ENCODE results near the gene IRS4. TPM values are rescaled to one million over a fixed set of nuclear protein-coding genes. Genes with fewer than 3 reads are reported as not detected.

The IRS4 gene
- total RNA-seq, 2 experiments from 2014 or later, result not detected

DNA sequence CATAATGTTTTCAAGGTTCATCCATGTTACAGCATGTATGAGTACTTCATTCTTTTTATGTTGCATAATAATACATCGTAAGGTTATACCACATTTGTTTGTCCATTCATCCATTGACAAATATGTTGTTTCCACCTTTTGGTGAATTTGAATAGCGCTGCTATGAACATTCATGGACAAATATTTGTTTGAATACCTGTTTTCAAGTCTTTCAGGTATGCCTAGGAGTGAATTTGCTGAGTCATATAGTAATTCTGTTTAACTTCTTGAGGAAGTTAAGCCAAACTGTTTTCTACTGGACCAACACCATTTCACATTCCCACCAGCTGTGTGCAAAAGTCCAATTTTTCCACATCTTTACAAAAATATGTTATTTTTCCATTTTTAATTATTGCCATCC is 31.5 kb downstream of the IRS4 start:
- H3K27me3 Mint-ChIP-seq, result no peaks in the 10 kb centered on the region
- DNase-seq, result no peak
- no peak overlapping the region for H3K4me3 Mint-ChIP-seq
- no peaks in the 10 kb centered on the region for H3K36me3 Mint-ChIP-seq (ENCODE audit: low read depth)
- POLR2A ChIA-PET, result no interaction called here
- no peaks in the 10 kb centered on the region for H3K4me1 Mint-ChIP-seq
- H3K9me3 Mint-ChIP-seq, result no peaks in the 10 kb centered on the region
- H3K27ac Mint-ChIP-seq, result no peak overlapping the region
- CTCF ChIA-PET, result no interaction called here

DNA sequence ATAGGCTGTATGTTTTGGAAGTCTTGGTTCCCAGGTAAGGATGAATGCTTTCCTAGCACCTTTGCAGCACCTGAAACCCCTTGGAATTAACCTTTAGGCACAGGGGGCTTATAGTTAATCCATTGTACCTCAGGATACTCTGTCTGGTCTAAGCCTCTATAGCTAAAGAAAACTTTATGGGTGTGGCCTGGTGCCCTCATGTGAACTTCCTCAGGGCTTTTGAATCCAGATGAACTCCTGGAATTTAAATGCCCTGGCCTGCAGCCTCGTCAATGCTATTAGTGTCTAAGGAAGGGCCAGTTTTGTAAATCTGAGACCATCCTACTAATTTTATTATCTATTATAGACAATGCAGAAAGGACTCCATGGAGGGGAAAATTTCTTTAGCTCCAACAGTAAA is 33.8 kb downstream of the IRS4 start:
- Mint-ChIP-seq H3K4me3 (no peak overlapping the region), H3K36me3 (ENCODE audit: low read depth) (no peaks in the 10 kb centered on the region), H3K27me3 (no peaks in the 10 kb centered on the region), H3K27ac (no peak overlapping the region), H3K4me1 (no peaks in the 10 kb centered on the region), H3K9me3 (no peaks in the 10 kb centered on the region)
- ChIA-PET CTCF (no interaction called here), POLR2A (no interaction called here)
- DNase-seq, result no peak

DNA sequence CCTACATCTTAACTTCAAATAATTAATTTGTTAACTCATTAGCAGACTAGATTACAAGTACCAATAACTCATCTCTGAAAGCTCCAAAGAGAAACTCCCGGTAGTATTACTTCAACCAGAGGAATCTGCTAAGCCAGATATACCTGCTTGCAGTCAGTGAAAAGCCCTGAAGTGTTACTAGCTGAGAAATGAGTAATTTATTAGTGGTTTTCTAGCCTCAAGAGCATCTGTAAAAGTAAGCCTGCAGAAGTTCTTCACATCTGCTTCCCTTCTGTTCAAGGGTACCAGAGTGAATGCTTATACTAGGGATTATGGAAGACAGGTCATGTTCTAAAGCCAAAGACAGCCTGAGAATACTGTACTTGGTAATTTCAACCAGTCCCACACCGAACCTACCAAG is 34.7 kb downstream of the IRS4 start:
- Mint-ChIP-seq H3K36me3 (ENCODE audit: low read depth) (no peaks in the 10 kb centered on the region), H3K9me3 (no peaks in the 10 kb centered on the region), H3K27ac (no peak overlapping the region), H3K4me1 (no peaks in the 10 kb centered on the region), H3K27me3 (no peaks in the 10 kb centered on the region), H3K4me3 (no peak overlapping the region)
- DNase-seq, result no peak
- ChIA-PET CTCF (no interaction called here), POLR2A (no interaction called here)

DNA sequence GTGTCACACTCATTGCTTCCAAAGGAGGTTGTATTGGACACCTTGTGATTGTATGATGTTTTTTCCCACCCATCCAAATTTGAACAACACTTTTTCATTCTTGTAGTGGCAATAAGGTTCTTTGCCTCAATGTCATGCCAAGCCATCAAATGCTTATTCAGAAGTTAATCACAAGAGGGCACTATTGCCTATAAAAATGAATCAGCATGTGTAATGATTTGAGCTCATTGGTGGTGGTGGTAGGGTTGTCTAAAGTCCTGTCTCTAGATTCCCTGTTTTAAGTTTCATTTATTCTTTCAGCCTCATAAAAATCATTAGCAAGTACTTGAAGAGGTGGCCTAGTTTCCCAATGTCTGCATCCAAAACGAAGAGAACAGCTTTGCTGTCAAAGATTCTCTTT is 37.0 kb downstream of the IRS4 start:
- no peaks in the 10 kb centered on the region for H3K4me1 Mint-ChIP-seq
- no peak overlapping the region for H3K4me3 Mint-ChIP-seq
- ChIA-PET CTCF (interaction anchor here (0.7 to 1.4 kb wide), 3 partner anchors 34 to 685 kb away, joined by 3 to 5 read pairs (median 4); no protein-coding TSS in a partner anchor), POLR2A (no interaction called here)
- no peaks in the 10 kb centered on the region for H3K36me3 Mint-ChIP-seq (ENCODE audit: low read depth)
- DNase-seq, result no peak
- H3K27me3 Mint-ChIP-seq, result no peaks in the 10 kb centered on the region
- H3K27ac Mint-ChIP-seq, result no peak overlapping the region
- no peaks in the 10 kb centered on the region for H3K9me3 Mint-ChIP-seq

DNA sequence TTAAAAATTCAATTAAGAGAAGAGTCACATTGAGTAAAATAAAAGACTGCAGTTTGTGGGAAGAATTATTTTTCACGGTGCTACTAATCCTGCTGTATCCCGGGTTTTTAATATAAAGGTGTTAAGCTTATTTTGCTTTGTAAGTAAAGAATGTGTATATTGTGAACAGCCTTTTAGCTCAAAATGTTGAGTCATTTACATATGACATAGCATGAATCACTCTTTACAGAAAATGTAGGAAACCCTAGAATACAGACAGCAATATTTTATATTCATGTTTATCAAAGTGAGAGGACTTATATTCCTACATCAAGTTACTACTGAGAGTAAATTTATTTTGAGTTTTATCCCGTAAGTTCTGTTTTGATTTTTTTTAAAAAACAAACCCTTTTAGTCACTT is 39.7 kb downstream of the IRS4 start:
- DNase-seq, result no peak
- Mint-ChIP-seq H3K27ac (no peak overlapping the region), H3K36me3 (ENCODE audit: low read depth) (no peaks in the 10 kb centered on the region), H3K4me3 (no peak overlapping the region), H3K9me3 (no peaks in the 10 kb centered on the region), H3K4me1 (no peaks in the 10 kb centered on the region), H3K27me3 (no peaks in the 10 kb centered on the region)
- POLR2A ChIA-PET, result no interaction called here
- CTCF ChIA-PET, result no interaction called here
